ENCODE results near the gene DYNLT2.

DNA sequence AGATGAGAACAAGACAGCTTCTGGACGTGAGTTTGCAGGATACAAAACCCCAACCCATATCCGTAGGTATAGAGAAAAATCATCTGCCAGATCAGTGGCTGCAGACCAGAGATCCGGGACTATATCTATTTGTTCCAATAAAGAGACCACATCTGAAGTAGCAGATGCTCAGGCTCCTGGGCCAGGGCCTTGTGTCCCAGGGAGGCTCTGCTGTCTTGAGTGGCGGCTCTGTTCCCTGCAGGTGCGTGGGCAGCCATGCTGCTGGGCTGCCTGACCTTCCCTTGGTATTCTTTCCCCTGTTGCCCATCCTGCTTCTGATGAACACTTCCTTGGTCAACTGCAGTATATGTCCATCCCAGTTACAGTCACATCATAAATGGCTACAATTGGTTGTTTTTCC, 35.0 kb upstream of the DYNLT2 start:
- TF ChIP-seq, protein P1, sequence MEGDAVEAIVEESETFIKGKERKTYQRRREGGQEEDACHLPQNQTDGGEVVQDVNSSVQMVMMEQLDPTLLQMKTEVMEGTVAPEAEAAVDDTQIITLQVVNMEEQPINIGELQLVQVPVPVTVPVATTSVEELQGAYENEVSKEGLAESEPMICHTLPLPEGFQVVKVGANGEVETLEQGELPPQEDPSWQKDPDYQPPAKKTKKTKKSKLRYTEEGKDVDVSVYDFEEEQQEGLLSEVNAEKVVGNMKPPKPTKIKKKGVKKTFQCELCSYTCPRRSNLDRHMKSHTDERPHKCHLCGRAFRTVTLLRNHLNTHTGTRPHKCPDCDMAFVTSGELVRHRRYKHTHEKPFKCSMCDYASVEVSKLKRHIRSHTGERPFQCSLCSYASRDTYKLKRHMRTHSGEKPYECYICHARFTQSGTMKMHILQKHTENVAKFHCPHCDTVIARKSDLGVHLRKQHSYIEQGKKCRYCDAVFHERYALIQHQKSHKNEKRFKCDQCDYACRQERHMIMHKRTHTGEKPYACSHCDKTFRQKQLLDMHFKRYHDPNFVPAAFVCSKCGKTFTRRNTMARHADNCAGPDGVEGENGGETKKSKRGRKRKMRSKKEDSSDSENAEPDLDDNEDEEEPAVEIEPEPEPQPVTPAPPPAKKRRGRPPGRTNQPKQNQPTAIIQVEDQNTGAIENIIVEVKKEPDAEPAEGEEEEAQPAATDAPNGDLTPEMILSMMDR (IDR thresholded peaks at IDR 0.05): no peak
- TF ChIP-seq SIN3A (IDR thresholded peaks at IDR 0.05; ENCODE audit: borderline replicate concordance, low read depth, low read length): no peak
- no peak for TF ChIP-seq YY1 (IDR thresholded peaks at IDR 0.05; ENCODE audit: low read depth)
- TF ChIP-seq RCOR1 (IDR thresholded peaks at IDR 0.05; ENCODE audit: low read length): no peak
- TF ChIP-seq TAF1 (IDR thresholded peaks at IDR 0.05; ENCODE audit: borderline replicate concordance, low read depth, low read length): no peak
- no peak for TF ChIP-seq EP300 (IDR thresholded peaks at IDR 0.05; ENCODE audit: borderline replicate concordance in 1 of 2, low read depth in 1 of 2, low read length in 1 of 2)
- TF ChIP-seq NFIC (IDR thresholded peaks at IDR 0.05; ENCODE audit: borderline replicate concordance): no peak
- TF ChIP-seq ELF1 (IDR thresholded peaks at IDR 0.05): no peak
- TF ChIP-seq EZH2phosphoT487 (IDR thresholded peaks at IDR 0.05; ENCODE audit: borderline replicate concordance, low read depth): no peak
- TF ChIP-seq RFX5 (IDR thresholded peaks at IDR 0.05; ENCODE audit: low read length): no peak
- TF ChIP-seq, protein P2, sequence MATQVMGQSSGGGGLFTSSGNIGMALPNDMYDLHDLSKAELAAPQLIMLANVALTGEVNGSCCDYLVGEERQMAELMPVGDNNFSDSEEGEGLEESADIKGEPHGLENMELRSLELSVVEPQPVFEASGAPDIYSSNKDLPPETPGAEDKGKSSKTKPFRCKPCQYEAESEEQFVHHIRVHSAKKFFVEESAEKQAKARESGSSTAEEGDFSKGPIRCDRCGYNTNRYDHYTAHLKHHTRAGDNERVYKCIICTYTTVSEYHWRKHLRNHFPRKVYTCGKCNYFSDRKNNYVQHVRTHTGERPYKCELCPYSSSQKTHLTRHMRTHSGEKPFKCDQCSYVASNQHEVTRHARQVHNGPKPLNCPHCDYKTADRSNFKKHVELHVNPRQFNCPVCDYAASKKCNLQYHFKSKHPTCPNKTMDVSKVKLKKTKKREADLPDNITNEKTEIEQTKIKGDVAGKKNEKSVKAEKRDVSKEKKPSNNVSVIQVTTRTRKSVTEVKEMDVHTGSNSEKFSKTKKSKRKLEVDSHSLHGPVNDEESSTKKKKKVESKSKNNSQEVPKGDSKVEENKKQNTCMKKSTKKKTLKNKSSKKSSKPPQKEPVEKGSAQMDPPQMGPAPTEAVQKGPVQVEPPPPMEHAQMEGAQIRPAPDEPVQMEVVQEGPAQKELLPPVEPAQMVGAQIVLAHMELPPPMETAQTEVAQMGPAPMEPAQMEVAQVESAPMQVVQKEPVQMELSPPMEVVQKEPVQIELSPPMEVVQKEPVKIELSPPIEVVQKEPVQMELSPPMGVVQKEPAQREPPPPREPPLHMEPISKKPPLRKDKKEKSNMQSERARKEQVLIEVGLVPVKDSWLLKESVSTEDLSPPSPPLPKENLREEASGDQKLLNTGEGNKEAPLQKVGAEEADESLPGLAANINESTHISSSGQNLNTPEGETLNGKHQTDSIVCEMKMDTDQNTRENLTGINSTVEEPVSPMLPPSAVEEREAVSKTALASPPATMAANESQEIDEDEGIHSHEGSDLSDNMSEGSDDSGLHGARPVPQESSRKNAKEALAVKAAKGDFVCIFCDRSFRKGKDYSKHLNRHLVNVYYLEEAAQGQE (IDR thresholded peaks at IDR 0.05; ENCODE audit: low read depth, low read length): no peak
- TF ChIP-seq FOXM1 (IDR thresholded peaks at IDR 0.05; ENCODE audit: low read depth): no peak
- TF ChIP-seq, protein P3, sequence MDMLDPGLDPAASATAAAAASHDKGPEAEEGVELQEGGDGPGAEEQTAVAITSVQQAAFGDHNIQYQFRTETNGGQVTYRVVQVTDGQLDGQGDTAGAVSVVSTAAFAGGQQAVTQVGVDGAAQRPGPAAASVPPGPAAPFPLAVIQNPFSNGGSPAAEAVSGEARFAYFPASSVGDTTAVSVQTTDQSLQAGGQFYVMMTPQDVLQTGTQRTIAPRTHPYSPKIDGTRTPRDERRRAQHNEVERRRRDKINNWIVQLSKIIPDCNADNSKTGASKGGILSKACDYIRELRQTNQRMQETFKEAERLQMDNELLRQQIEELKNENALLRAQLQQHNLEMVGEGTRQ (IDR thresholded peaks at IDR 0.05; ENCODE audit: borderline replicate concordance, low read depth, low read length): no peak
